HEK293T (cell line): ENCODE measurements around the gene WDR82.
"Not testable (repeated sequence)": the region's sequence is repeated elsewhere in the genome, so short reads cannot be mapped to it uniquely, and the experiment has no call there.

Experiments
- CTCF ChIA-PET: fragments of 350-600 bp; formaldehyde crosslinking; extraction: SDS; loops from one replicate; lab custom pipeline; 2021; ENCODE audit warnings: antibody characterized with exemption, inconsistent platforms; lab: Yijun Ruan, JAX
- POLR2A ChIA-PET: fragments of 350-600 bp; formaldehyde crosslinking; extraction: SDS; loops from one replicate; lab custom pipeline; 2020; ENCODE audit warnings: antibody characterized with exemption, inconsistent platforms; lab: Yijun Ruan, JAX
- DNase-seq: peaks from one replicate; pipeline ENCODE4 v3.0.0; 2012; ENCODE audit warnings: mixed read lengths; ENCODE audit errors: extremely low spot score
- ARNT ChIP-seq: fragments of 450-650 bp; IDR thresholded peaks from 2 replicates; pipeline ENCODE4 v1.6.1; 2017; ENCODE audit warnings: mild to moderate bottlenecking
- BHLHE40 ChIP-seq: fragments of 450-650 bp; IDR thresholded peaks from 2 replicates; pipeline ENCODE4 v1.6.1; 2016; ENCODE audit warnings: mild to moderate bottlenecking, moderate library complexity, borderline replicate concordance
- CTBP1 ChIP-seq: fragments of 450-650 bp; IDR thresholded peaks from 2 replicates; pipeline ENCODE4 v1.6.1; 2016; ENCODE audit warnings: borderline replicate concordance
- ELF4 ChIP-seq: fragments of 450-650 bp; IDR thresholded peaks from 2 replicates; pipeline ENCODE4 v1.6.1; 2017; ENCODE audit warnings: antibody characterized with exemption
- FOXA1 ChIP-seq: fragments of 450-650 bp; IDR thresholded peaks from 2 replicates; pipeline ENCODE4 v1.6.1; 2016; ENCODE audit warnings: mild to moderate bottlenecking
- FOXK2 ChIP-seq: fragments of 450-650 bp; IDR thresholded peaks from 2 replicates; pipeline ENCODE4 v1.6.1; 2016; ENCODE audit warnings: mild to moderate bottlenecking
- FOXM1 ChIP-seq: fragments of 450-650 bp; IDR thresholded peaks from 2 replicates; pipeline ENCODE4 v1.6.1; 2017; ENCODE audit warnings: mild to moderate bottlenecking, borderline replicate concordance
- HDGF ChIP-seq: fragments of 450-650 bp; IDR thresholded peaks from 2 replicates; pipeline ENCODE4 v1.6.1; 2017; ENCODE audit warnings: antibody characterized with exemption, borderline replicate concordance
- L3MBTL2 ChIP-seq: fragments of 450-650 bp; conservative IDR thresholded peaks from 2 replicates; pipeline ENCODE4 v1.6.1; 2016; ENCODE audit warnings: mild to moderate bottlenecking
- LEF1 ChIP-seq: fragments of 450-650 bp; IDR thresholded peaks from 2 replicates; pipeline ENCODE4 v1.6.1; 2017; ENCODE audit warnings: mild to moderate bottlenecking, borderline replicate concordance
- NFRKB ChIP-seq: fragments of 450-650 bp; IDR thresholded peaks from 2 replicates; pipeline ENCODE4 v1.6.1; 2016; ENCODE audit warnings: mild to moderate bottlenecking, moderate library complexity
- SP1 ChIP-seq: fragments of 450-650 bp; IDR thresholded peaks from 2 replicates; pipeline ENCODE4 v1.6.1; 2017
- SUZ12 ChIP-seq: fragments of 450-650 bp; IDR thresholded peaks from 2 replicates; pipeline ENCODE4 v1.6.1; 2016; ENCODE audit warnings: mild to moderate bottlenecking
- TARDBP ChIP-seq: fragments of 450-650 bp; IDR thresholded peaks from 2 replicates; pipeline ENCODE4 v1.6.1; 2016
- ZNF384 ChIP-seq: fragments of 450-650 bp; IDR thresholded peaks from 2 replicates; pipeline ENCODE4 v1.6.1; 2016
- TF ChIP-seq, protein P1 (sequence below): fragments of 450-650 bp; IDR thresholded peaks from 2 replicates; pipeline ENCODE4 v1.6.1; 2016

WDR82 gene

DNA sequence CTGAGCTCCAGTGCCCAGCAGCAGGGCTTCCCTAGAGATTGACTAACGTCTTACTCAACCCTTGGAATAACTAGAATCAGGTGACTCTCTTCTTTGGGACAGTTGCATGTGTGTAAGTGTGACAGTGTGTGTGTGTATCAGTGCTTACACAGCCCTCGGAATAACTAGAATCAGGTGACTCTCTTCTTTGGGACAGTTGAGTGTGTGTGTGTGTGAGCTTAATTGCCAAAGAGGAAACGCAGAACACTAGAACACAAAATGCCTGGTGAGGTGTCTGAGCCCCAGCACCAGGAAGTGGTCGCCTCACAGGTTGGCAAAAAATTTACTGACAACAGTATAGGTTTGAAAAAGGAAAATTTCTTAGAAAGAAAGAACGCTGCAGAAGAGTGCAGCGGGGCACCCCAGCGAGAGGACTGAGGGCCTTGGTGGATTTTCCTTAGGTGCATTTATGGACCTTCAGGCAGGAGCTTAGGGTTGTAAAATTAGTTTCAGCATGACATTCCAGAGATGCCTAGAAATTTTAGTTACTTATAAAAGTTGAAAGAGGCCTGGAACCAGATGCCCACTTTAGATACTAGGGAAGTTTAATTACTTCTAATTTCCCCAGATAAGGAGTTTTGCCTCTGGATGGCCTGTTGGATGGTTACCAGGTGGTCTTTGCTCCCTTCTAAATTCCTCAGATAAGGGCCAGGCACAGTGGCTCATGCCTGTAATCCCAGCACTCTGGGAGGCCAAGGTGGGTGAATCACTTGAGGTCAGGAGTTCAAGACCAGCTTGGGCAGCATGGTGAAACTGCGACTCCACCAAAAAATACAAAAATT, 3.7 kb upstream of the WDR82 start:
- TF ChIP-seq SP1 (no peak), ELF4 (no peak), FOXK2 (no peak), FOXA1 (no peak), TARDBP (no peak), ZNF384 (no peak), FOXM1 (no peak), L3MBTL2 (no peak), CTBP1 (no peak)
- CTCF ChIA-PET: interaction anchor here (1.5 to 2.1 kb wide), 2 partner anchors 51 to 62 kb away, joined by 3 to 4 read pairs; no protein-coding TSS in a partner anchor
- DNase-seq: no peak
- POLR2A ChIA-PET: no interaction called here

DNA sequence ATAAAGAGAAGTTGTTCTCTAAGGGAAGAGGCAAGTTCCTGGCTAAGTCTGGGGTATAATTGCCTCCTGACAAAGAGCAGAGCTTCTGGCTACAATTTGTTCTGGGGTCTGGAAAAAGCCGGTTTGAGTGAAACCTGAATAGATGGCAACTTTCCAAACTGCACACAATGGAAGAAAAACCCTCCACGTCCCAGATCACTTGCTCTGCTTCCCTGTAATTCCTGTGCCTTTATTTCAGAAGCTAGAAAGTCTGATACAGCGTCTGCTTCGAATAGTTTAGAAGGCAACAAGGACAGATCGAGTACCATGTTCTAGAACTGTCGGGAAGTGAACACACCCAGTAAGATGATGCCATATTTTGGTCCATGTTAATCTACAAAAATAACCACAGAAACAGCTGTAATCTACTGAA, 1.6 kb upstream of the WDR82 start:
- no peak for DNase-seq
- ChIA-PET CTCF (interaction anchor here (1.5 to 2.1 kb wide), 3 partner anchors 48 to 167 kb away, joined by 4 to 10 read pairs (median 5); no protein-coding TSS in a partner anchor), POLR2A (interaction anchor here (0.6 to 5.1 kb wide), 5 partner anchors 9 to 71 kb away, joined by 3 to 47 read pairs (median 4); partner anchors contain the start of genes GLYCTK and TWF2)
- TF ChIP-seq FOXA1 (no peak), SUZ12 (no peak), NFRKB (no peak), BHLHE40 (no peak)

DNA sequence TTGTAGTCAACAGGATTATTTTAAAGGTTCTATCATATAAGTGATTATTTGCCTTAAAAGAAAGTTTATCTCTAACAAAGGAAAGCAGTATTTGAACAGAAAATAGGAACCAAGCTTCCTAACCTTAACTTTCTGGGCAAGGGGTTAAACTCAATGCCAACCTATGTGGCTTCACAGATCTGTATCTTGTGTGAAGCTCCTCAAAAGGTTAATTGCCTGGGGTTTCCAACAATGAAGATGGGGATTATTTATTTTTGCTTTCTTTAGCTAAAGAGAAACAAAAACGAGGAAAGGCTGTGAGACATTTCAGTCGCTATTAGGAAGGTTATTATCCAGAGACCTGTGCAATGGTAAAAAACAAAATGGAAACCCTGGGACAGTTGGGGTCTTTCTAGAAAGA, 1.1 kb upstream of the WDR82 start:
- ChIA-PET POLR2A (interaction anchor here (0.6 to 5.1 kb wide), 7 partner anchors 9 to 127 kb away, joined by 3 to 47 read pairs (median 3); partner anchors contain the start of genes GLYCTK and TWF2), CTCF (interaction anchor here (0.6 to 2.1 kb wide), 4 partner anchors 47 to 167 kb away, joined by 3 to 10 read pairs (median 4); no protein-coding TSS in a partner anchor)
- TF ChIP-seq SUZ12 (no peak), FOXM1 (no peak), TARDBP (no peak), SP1 (no peak), FOXK2 (no peak), NFRKB (no peak), HDGF (no peak), LEF1 (no peak), L3MBTL2 (no peak), CTBP1 (no peak), ELF4 (no peak), FOXA1 (no peak), ARNT (no peak), BHLHE40 (no peak), ZNF384 (no peak)
- TF ChIP-seq, protein P1, sequence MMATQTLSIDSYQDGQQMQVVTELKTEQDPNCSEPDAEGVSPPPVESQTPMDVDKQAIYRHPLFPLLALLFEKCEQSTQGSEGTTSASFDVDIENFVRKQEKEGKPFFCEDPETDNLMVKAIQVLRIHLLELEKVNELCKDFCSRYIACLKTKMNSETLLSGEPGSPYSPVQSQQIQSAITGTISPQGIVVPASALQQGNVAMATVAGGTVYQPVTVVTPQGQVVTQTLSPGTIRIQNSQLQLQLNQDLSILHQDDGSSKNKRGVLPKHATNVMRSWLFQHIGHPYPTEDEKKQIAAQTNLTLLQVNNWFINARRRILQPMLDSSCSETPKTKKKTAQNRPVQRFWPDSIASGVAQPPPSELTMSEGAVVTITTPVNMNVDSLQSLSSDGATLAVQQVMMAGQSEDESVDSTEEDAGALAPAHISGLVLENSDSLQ: no peak
- DNase-seq: no peak

DNA sequence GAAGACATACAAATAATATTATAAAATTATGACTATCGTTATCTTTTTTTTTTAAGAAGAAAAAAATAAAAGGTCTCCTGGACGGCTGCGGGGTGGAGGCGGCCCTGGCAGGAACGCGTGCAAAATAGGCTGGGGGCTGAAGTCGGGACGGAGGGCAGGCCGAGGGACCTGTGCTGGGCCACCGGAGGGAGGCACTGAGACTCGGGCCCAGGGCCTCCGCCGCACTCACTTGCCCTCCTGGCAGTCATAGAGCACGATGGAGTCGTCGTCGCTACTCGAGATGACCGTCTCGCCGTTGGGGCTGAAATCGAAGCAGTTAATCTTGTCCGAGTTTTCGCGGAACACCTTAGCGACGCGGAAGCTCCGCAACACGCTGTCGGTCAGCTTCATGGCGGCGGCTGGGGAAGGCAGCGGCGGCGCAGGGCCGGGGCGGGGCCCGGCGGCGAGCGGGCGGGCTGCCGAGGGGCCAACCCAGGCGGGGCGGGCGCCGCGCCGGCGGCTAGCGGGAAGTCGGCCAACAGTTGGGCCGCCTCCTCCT, 408 bp downstream of the WDR82 start:
- DNase-seq: peak; percentile 53
- POLR2A ChIA-PET: interaction anchor here (0.7 to 5.1 kb wide), 13 partner anchors 11 to 97 kb away, joined by 3 to 47 read pairs (median 5); partner anchors contain the start of genes GLYCTK and TWF2
- TF ChIP-seq, protein P1: no peak
- TF ChIP-seq ELF4: no peak
- TF ChIP-seq L3MBTL2: peak; percentile 45
- TF ChIP-seq TARDBP: no peak
- TF ChIP-seq BHLHE40: no peak
- TF ChIP-seq FOXM1: 0 out of 2 replicates have a peak, but pooled peaks have one; percentile 41
- no peak for TF ChIP-seq FOXA1
- TF ChIP-seq SP1: no peak
- 0 out of 2 replicates have a peak, but pooled peaks have one; percentile 27 for TF ChIP-seq ARNT
- no peak for TF ChIP-seq NFRKB
- TF ChIP-seq ZNF384: no peak
- CTCF ChIA-PET: interaction anchor here (0.6 to 2.1 kb wide), 4 partner anchors 46 to 774 kb away, joined by 4 to 10 read pairs (median 5); no protein-coding TSS in a partner anchor

DNA sequence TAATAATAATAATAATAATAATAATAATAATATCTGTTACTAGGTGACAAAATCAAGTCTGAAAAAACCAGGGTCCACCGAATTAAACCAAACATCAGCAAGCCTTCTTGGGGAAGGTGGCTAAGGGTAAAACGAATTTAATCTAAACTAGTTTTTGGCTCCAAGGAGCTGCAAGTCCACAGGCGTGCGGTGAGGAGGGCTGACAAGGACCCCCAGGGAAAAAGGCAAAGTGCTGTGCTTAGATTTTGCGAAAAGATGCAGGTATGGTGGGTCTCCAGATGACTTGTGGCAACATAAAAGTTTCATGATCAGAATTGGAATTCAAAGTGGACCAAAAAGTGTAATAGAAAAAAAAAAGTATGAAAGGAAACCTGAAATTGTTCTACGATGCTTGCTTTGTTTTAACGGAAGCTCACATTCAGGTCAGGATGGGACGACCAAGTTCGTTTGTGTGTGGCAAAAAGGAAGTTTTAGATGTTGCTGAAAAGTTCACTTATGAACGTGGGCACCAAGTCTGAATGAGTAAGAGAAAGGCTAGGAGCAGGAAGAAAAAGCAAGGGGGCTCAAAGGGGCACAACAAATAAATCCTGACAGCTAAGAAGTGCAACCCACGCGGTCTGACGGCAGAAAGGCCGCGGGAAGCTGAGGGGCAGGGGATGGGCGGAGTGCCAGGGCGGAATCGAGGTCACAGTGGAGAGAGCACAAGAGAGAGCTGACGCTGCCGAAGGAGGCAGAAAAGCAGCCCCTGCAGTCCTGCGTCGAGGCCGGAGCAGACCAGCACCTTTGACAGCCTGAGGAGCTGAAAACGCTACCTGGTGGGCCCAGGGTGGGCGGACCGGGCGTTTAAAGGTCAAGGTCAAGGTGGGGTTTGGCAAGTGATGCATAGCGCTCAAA, 1.1 kb downstream of the WDR82 start:
- peak; percentile 60 for DNase-seq
- TF ChIP-seq CTBP1 (no peak), SUZ12 (no peak), TARDBP (no peak), HDGF (no peak)
- TF ChIP-seq, protein P1: no peak
- ChIA-PET POLR2A (interaction anchor here (1.0 to 5.1 kb wide), 11 partner anchors 11 to 96 kb away, joined by 3 to 47 read pairs (median 5); partner anchors contain the start of genes GLYCTK and TWF2), CTCF (interaction anchor here (0.6 to 2.0 kb wide), 6 partner anchors 45 to 774 kb away, joined by 3 to 6 read pairs (median 4); partner anchors contain the start of gene DUSP7)

DNA sequence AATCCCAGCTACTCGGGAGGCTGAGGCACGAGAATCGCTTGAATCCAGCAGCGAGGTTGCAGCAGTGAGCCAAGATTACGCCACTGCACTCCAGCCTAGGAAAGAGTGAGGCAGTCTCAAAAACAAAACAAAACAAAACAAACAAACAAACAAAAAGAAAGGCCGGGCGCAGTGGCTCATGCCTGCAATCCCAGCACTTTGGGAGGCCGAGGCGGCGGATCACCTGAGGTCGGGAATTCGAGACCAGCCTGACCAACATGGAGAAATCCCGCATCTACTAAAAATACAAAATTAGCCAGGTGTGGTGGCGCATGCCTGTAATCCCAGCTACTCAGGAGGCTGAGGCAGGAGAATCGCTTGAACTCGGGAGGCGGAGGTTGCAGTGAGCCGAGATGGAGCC, 3.7 kb downstream of the WDR82 start:
- DNase-seq, POLR2A ChIA-PET, CTCF ChIA-PET: not testable (repeated sequence)
